GM18861 (cell line): ENCODE data around the gene MPPE1.
"Not testable (repeated sequence)": the region's sequence is repeated elsewhere in the genome, so short reads cannot be mapped to it uniquely, and the experiment has no call there.

Experiments used
- ATAC-seq: cut with Tn5 transposase; IDR thresholded peaks from one replicate; pipeline ENCODE4 v1.9.1; 2021; ENCODE audit not compliant: unreplicated experiment

Gene MPPE1

GRCh38 chr18:11908182-11909060, at the start of gene MPPE1:
MPPE1 (minus strand) TSS chr18:11908317; CDS start chr18:11897264, 11,053 bp downstream.
- ATAC-seq = peak; percentile 70

- ATAC-seq = no peak
Observed at GRCh38 chr18:11957636-11958035, 49.5 kb upstream of the MPPE1 start.

GRCh38 chr18:11956371-11957308, 48.5 kb upstream of the MPPE1 start:
- ATAC-seq = no peak

- no peak for ATAC-seq
Observed at GRCh38 chr18:11955239-11956029, 47.3 kb upstream of the MPPE1 start.

- ATAC-seq = no peak
Observed at GRCh38 chr18:11953113-11953512, 45.0 kb upstream of the MPPE1 start.

- ATAC-seq = no peak
Observed at GRCh38 chr18:11951390-11951851, 43.3 kb upstream of the MPPE1 start.

- ATAC-seq = no peak
Observed at GRCh38 chr18:11950824-11951223, 42.7 kb upstream of the MPPE1 start.

- no peak for ATAC-seq
Observed at GRCh38 chr18:11948852-11949523, 40.9 kb upstream of the MPPE1 start.

GRCh38 chr18:11947214-11948191, 39.4 kb upstream of the MPPE1 start:
- peak; percentile 84 for ATAC-seq

GRCh38 chr18:11946756-11947155, 38.6 kb upstream of the MPPE1 start:
- peak; percentile 18 for ATAC-seq

- ATAC-seq = not testable (repeated sequence)
Observed at GRCh38 chr18:11945834-11946659, 37.9 kb upstream of the MPPE1 start.

GRCh38 chr18:11944786-11945185, 36.7 kb upstream of the MPPE1 start:
- ATAC-seq = no peak

GRCh38 chr18:11944252-11944651, 36.1 kb upstream of the MPPE1 start:
- no peak for ATAC-seq

- no peak for ATAC-seq
Observed at GRCh38 chr18:11943551-11943950, 35.4 kb upstream of the MPPE1 start.

GRCh38 chr18:11940956-11941355, 32.8 kb upstream of the MPPE1 start:
- no peak for ATAC-seq

- ATAC-seq = no peak
Observed at GRCh38 chr18:11937874-11938478, 29.9 kb upstream of the MPPE1 start.

GRCh38 chr18:11932393-11932792, 24.3 kb upstream of the MPPE1 start:
- no peak for ATAC-seq

- ATAC-seq = no peak
Observed at GRCh38 chr18:11927497-11927896, 19.4 kb upstream of the MPPE1 start.
